Gastrocnemius medialis (tissue), 4 donors: ENCODE data around the gene NFAM1.

Source experiments
- CTCF ChIP-seq, 5 experiments: fragments of 450-650 bp in 3 of 5; fragments of 200-600 bp in 2 of 5; sonication (generic) in 2 of 5; IDR thresholded peaks in 4 of 5; conservative IDR thresholded peaks in 1 of 5; 1 replicate in 4 of 5; 2 replicates in 1 of 5; pipeline ENCODE4 v1.5.1; 2016 to 2019; ENCODE audit warnings: antibody characterized with exemption in 5 of 5, mild to moderate bottlenecking in 3 of 5, moderate library complexity in 3 of 5
- POLR2A ChIP-seq, 2 donors: fragments of 450-650 bp; IDR thresholded peaks; one replicate each; pipeline ENCODE4 v1.6.1; 2017; ENCODE audit warnings: antibody characterized with exemption in 2 of 2, mild to moderate bottlenecking in 2 of 2, moderate library complexity in 2 of 2

DNA sequence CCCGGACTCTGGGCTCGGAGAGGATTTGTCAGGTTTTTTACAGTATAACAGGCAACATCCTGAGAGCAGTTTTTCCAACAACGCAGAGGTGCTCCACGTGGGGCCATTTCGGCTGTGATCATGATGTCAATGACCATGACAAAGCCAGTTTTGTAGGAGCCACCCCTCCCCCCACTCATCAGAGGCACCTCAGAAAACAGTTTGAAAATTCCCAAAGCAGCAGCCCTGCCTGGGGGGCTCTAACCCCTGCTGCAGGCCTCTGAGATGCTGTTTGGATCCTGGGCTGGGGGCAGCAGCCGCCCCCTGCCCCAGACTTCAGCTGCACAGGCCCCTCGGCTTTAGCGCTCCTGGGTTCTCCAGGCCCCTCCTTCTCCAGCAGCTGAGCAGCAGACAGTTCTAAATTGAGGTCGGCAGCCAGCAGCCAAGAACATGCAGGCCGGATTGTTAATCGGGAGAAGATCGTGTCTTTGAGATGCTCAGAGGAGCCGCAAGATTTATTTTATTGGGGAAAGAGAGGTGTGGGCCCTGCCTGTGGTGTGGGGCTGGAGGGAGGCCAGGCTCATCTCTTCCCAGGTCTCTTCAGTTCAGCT, 19.4 kb downstream of the NFAM1 start:
- TF ChIP-seq CTCF (IDR thresholded peaks at IDR 0.05 in 4 of 5, conservative IDR thresholded peaks at IDR 0.05 in 1 of 5) = no peak
- TF ChIP-seq POLR2A (IDR thresholded peaks at IDR 0.05) = no peak
